Fibroblast of lung (primary cell): Measurements from ENCODE around the gene ATXN1. TPM values are rescaled to one million over a fixed set of nuclear protein-coding genes. Genes with fewer than 3 reads are reported as not detected.

Source experiments
- DNase-seq, 2 donors: peaks; one replicate each; pipeline versions ENCODE4 v3.0.0 to v3.0.0-alpha.2; 2010; ENCODE audit warnings: low read depth in 2 of 2
- H2AFZ ChIP-seq: 2 replicates; pipeline ENCODE4 v1.5.1; 2012; ENCODE audit warnings: low read length, control low read depth, inconsistent platforms
- H3K27ac ChIP-seq: 2 replicates; pipeline ENCODE4 v1.5.1; 2011; ENCODE audit warnings: low read length, control low read depth; ENCODE audit not compliant: insufficient read depth
- H3K27me3 ChIP-seq: 2 replicates; pipeline ENCODE4 v1.5.1; 2011; ENCODE audit warnings: mild to moderate bottlenecking, low read length; ENCODE audit not compliant: control insufficient read depth, insufficient read depth
- H3K36me3 ChIP-seq: 2 replicates; pipeline ENCODE4 v1.5.1; 2011; ENCODE audit warnings: low read length; ENCODE audit not compliant: control insufficient read depth, insufficient read depth
- H3K4me1 ChIP-seq: 2 replicates; pipeline ENCODE4 v1.5.1; 2011; ENCODE audit warnings: low read length; ENCODE audit not compliant: control insufficient read depth, insufficient read depth; ENCODE audit errors: extremely low read depth
- H3K4me2 ChIP-seq: 2 replicates; pipeline ENCODE4 v1.5.1; 2011; ENCODE audit warnings: low read length, control low read depth; ENCODE audit not compliant: insufficient read depth; ENCODE audit errors: extremely low read depth
- H3K4me3 ChIP-seq, 4 experiments: fragments of 200-600 bp in 1 of 4; sonication (generic) in 1 of 4; replicated peaks in 1 of 4; 2 replicates each; pipeline ENCODE4 v1.5.1; 2011 to 2016; ENCODE audit warnings: low read length in 4 of 4, low read depth in 3 of 4, mild to moderate bottlenecking in 3 of 4, control low read depth in 2 of 4, inconsistent platforms in 1 of 4, mixed read lengths in 1 of 4; ENCODE audit not compliant: insufficient read depth in 1 of 4; ENCODE audit errors: control extremely low read depth in 1 of 4
- H3K79me2 ChIP-seq: 2 replicates; pipeline ENCODE4 v1.5.1; 2012; ENCODE audit warnings: mild to moderate bottlenecking, low read length, inconsistent platforms; ENCODE audit not compliant: control insufficient read depth, insufficient read depth
- H3K9ac ChIP-seq: 2 replicates; pipeline ENCODE4 v1.5.1; 2011; ENCODE audit warnings: mild to moderate bottlenecking, low read length, control low read depth; ENCODE audit not compliant: insufficient read depth
- H3K9me3 ChIP-seq: 2 replicates; pipeline ENCODE4 v1.5.1; 2012; ENCODE audit warnings: low read depth, low read length; ENCODE audit not compliant: control insufficient read depth, insufficient read depth
- H4K20me1 ChIP-seq: 2 replicates; pipeline ENCODE4 v1.5.1; 2011; ENCODE audit warnings: low read length; ENCODE audit not compliant: control insufficient read depth, insufficient read depth; ENCODE audit errors: extremely low read depth
- CTCF ChIP-seq, 2 donors: IDR thresholded peaks in 1 of 2; conservative IDR thresholded peaks in 1 of 2; 1 replicate in 1 of 2; 2 replicates in 1 of 2; pipeline ENCODE4 v1.5.1; 2011 to 2012; ENCODE audit warnings: low read length in 2 of 2, control low read depth in 1 of 2, inconsistent platforms in 1 of 2, low read depth in 1 of 2, mild to moderate bottlenecking in 1 of 2
- EZH2 ChIP-seq: IDR thresholded peaks from 2 replicates; pipeline ENCODE4 v1.5.1; 2012; ENCODE audit warnings: low read length, control low read depth, mild to moderate bottlenecking; ENCODE audit errors: missing control alignments
- polyA plus RNA-seq, 2 donors: library from polyadenylated mRNA; depleted of rRNA in 1 of 2; stranded (reverse) in 1 of 2; unstranded in 1 of 2; fragments of >200 nt; gene quantifications; 2 replicates each; pipeline ENCODE4 v1.2.1, GENCODE V29; 2011 to 2012; ENCODE audit warnings: missing spikeins in 1 of 2
- total RNA-seq: library from RNA; depleted of rRNA; stranded (reverse); fragments of >200 nt; gene quantifications from 2 replicates; pipeline ENCODE4 v1.2.1, GENCODE V29; 2014

Gene ATXN1
- total and polyA plus RNA-seq, 2 donors (not counting 1 experiment from before 2014, with no cell fraction given), result 15.8 to 40.5 TPM

DNA sequence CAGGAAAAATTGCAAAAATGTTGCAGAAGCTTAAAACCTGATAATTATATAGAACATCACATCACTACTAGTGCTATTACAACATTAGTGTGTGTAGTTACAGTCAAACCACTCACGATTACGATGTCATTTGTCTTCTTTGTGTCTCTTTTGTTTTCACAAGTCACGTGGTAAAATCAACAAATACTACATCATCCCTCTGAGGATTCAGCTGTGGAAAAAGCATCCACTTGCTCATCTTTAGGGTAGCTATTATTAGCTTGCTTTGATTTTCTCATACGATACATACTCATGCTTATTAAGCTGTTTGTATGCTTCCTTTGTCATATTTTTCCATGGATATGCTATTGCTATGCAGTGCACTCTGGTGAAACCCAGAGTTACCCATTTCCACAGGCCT lies 22.2 kb upstream of the ATXN1 start:
- no peak overlapping the region for H3K4me2 ChIP-seq
- H3K36me3 ChIP-seq, result no peaks in the 10 kb centered on the region
- no peak overlapping the region for H3K27ac ChIP-seq
- H3K4me3 ChIP-seq, result no peak overlapping the region
- H3K4me1 ChIP-seq, result no peaks in the 10 kb centered on the region
- H4K20me1 ChIP-seq, result no peaks in the 10 kb centered on the region
- no peak overlapping the region for H3K9ac ChIP-seq
- H3K27me3 ChIP-seq, result no peaks in the 10 kb centered on the region
- no peak for DNase-seq
- no peaks in the 10 kb centered on the region for H3K9me3 ChIP-seq
- no peak overlapping the region for H2AFZ ChIP-seq
- no peaks in the 10 kb centered on the region for H3K79me2 ChIP-seq
- TF ChIP-seq CTCF (conservative IDR thresholded peaks at IDR 0.05 in 1 of 2, IDR thresholded peaks at IDR 0.05 in 1 of 2; ENCODE audit: low read depth in 1 of 2, low read length in 2 of 2) (no peak), EZH2 (no peak)

- Histone ChIP-seq H3K9me3 (no peaks in the 10 kb centered on the region), H3K79me2 (no peaks in the 10 kb centered on the region), H2AFZ (no peak overlapping the region), H3K36me3 (no peaks in the 10 kb centered on the region), H4K20me1 (no peaks in the 10 kb centered on the region), H3K27me3 (no peaks in the 10 kb centered on the region), H3K4me1 (no peaks in the 10 kb centered on the region), H3K27ac (no peak overlapping the region), H3K4me3 (no peak overlapping the region), H3K4me2 (no peak overlapping the region), H3K9ac (no peak overlapping the region)
- DNase-seq, result no peak
- TF ChIP-seq EZH2 (no peak), CTCF (conservative IDR thresholded peaks at IDR 0.05 in 1 of 2, IDR thresholded peaks at IDR 0.05 in 1 of 2; ENCODE audit: low read depth in 1 of 2, low read length in 2 of 2) (no peak)
Observed at GRCh38 chr6:16782278-16782677, 21.0 kb upstream of the ATXN1 start.

- Histone ChIP-seq H4K20me1 (no peaks in the 10 kb centered on the region), H3K9ac (no peak overlapping the region), H3K4me1 (peaks cover 2% of the 10 kb centered on the region), H3K4me2 (no peak overlapping the region), H3K27ac (no peak overlapping the region), H3K79me2 (no peaks in the 10 kb centered on the region), H3K36me3 (no peaks in the 10 kb centered on the region), H3K9me3 (no peaks in the 10 kb centered on the region), H2AFZ (no peak overlapping the region), H3K4me3 (no peak overlapping the region), H3K27me3 (no peaks in the 10 kb centered on the region)
- DNase-seq, result no peak
- no peak for TF ChIP-seq EZH2
- no peak for TF ChIP-seq CTCF (conservative IDR thresholded peaks at IDR 0.05 in 1 of 2, IDR thresholded peaks at IDR 0.05 in 1 of 2; ENCODE audit: low read depth in 1 of 2, low read length in 2 of 2)
Observed at GRCh38 chr6:16781348-16782169, 20.3 kb upstream of the ATXN1 start.
